ENCODE measurements around the gene GRK5.
A peak's percentile ranks its signal among the peaks of the same experiment; 100 is the strongest.

The GRK5 gene

DNA sequence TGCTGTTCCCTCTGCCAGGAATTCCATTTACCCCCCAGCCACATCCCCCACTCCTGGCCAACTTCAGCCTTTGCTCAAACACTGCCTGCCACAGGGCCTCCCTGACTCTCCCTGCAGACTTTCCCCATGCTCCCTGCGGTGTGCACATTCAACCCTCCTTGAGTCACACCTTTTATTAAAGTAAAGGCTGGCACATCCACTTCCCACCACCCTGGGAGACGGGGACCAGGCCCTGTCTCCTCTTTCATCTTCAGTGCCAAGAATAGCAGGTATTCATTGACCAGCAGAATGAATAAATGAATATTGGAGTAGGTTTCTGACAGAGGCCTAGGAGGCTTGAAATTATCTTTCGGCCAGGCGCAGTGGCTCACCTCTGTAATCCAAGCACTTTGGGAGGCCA lies 91.4 kb downstream of the GRK5 start:
- no peak overlapping the region for H2BK15ac ChIP-seq (ENCODE audit: low read depth, poor library complexity, severe bottlenecking)
- H4K91ac ChIP-seq (ENCODE audit: low read length): peak overlapping the region; percentile 56
- H3K4me1 ChIP-seq (ENCODE audit: control insufficient read depth, insufficient read depth, low read depth, low read length): peaks cover 11% of the 10 kb centered on the region
- no peak for DNase-seq
- H3K4me3 ChIP-seq (ENCODE audit: insufficient read depth in 1 of 2, low read depth in 1 of 2, low read length in 2 of 2): no peak overlapping the region
- peak overlapping the region in 1 of 2 experiments; percentile 12 for H2BK12ac ChIP-seq (ENCODE audit: low read length in 2 of 2)
- H3K27ac ChIP-seq (ENCODE audit: low read length, poor library complexity, severe bottlenecking): no peak overlapping the region
- H3K4ac ChIP-seq (ENCODE audit: low read depth in 1 of 2, low read length in 2 of 2): no peak overlapping the region
- H3K9ac ChIP-seq (ENCODE audit: low read length): no peak overlapping the region
- no peak overlapping the region for H3K18ac ChIP-seq (ENCODE audit: low read depth in 1 of 2, low read length in 2 of 2)
- no peak overlapping the region for H2AFZ ChIP-seq (ENCODE audit: low read depth, low read length)
- H2BK120ac ChIP-seq (ENCODE audit: low read depth, low read length): no peak overlapping the region
- H3K79me1 ChIP-seq (replicated peaks; ENCODE audit: low read length, poor library complexity, severe bottlenecking): peaks cover 24% of the 10 kb centered on the region
- 86% methylated on average over 3 of the region's 4 CpGs for WGBS
- no peak overlapping the region for H3K14ac ChIP-seq (ENCODE audit: low read length in 2 of 2)
- peaks cover 3% of the 10 kb centered on the region for H3K9me3 ChIP-seq (ENCODE audit: control insufficient read depth, low read length)
- H3K27me3 ChIP-seq (ENCODE audit: control insufficient read depth in 1 of 2, insufficient read depth in 1 of 2, low read length in 2 of 2): no peaks in the 10 kb centered on the region
- H4K8ac ChIP-seq (ENCODE audit: low read length): no peak overlapping the region
- no peak overlapping the region for H2AK5ac ChIP-seq (ENCODE audit: low read length, severe bottlenecking)
- H2BK5ac ChIP-seq (ENCODE audit: low read depth, low read length, poor library complexity, severe bottlenecking): no peak overlapping the region
- H3K36me3 ChIP-seq (ENCODE audit: control insufficient read depth in 1 of 2, insufficient read depth in 2 of 2, low read depth in 1 of 2, low read length in 2 of 2): peaks cover 0 to 10% of the 10 kb centered on the region in 2 experiments
- H3K23ac ChIP-seq (ENCODE audit: low read length in 2 of 2): no peak overlapping the region
- no peak overlapping the region for H3K4me2 ChIP-seq (ENCODE audit: low read length, poor library complexity, severe bottlenecking)

GRCh38 chr10:119299531-119299930 lies 92.2 kb downstream of the GRK5 start:
- WGBS: 77% methylated on average over 1 of the region's 3 CpGs
- peaks cover 3% of the 10 kb centered on the region for H3K9me3 ChIP-seq (ENCODE audit: control insufficient read depth, low read length)
- H3K4me2 ChIP-seq (ENCODE audit: low read length, poor library complexity, severe bottlenecking): no peak overlapping the region
- no peak overlapping the region for H3K4me3 ChIP-seq (ENCODE audit: insufficient read depth in 1 of 2, low read depth in 1 of 2, low read length in 2 of 2)
- H3K27ac ChIP-seq (ENCODE audit: low read length, poor library complexity, severe bottlenecking): no peak overlapping the region
- no peak overlapping the region for H4K8ac ChIP-seq (ENCODE audit: low read length)
- H2BK120ac ChIP-seq (ENCODE audit: low read depth, low read length): no peak overlapping the region
- H3K23ac ChIP-seq (ENCODE audit: low read length in 2 of 2): no peak overlapping the region
- no peak overlapping the region for H2AK5ac ChIP-seq (ENCODE audit: low read length, severe bottlenecking)
- DNase-seq: peak; percentile 59
- H4K91ac ChIP-seq (ENCODE audit: low read length): no peak overlapping the region
- no peak overlapping the region for H2BK12ac ChIP-seq (ENCODE audit: low read length in 2 of 2)
- H3K4ac ChIP-seq (ENCODE audit: low read depth in 1 of 2, low read length in 2 of 2): no peak overlapping the region
- no peaks in the 10 kb centered on the region for H3K27me3 ChIP-seq (ENCODE audit: control insufficient read depth in 1 of 2, insufficient read depth in 1 of 2, low read length in 2 of 2)
- H3K4me1 ChIP-seq (ENCODE audit: control insufficient read depth, insufficient read depth, low read depth, low read length): peaks cover 14% of the 10 kb centered on the region
- H3K36me3 ChIP-seq (ENCODE audit: control insufficient read depth in 1 of 2, insufficient read depth in 2 of 2, low read depth in 1 of 2, low read length in 2 of 2): peaks cover 0 to 7% of the 10 kb centered on the region in 2 experiments
- no peak overlapping the region for H3K9ac ChIP-seq (ENCODE audit: low read length)
- no peak overlapping the region for H3K18ac ChIP-seq (ENCODE audit: low read depth in 1 of 2, low read length in 2 of 2)
- no peak overlapping the region for H2BK5ac ChIP-seq (ENCODE audit: low read depth, low read length, poor library complexity, severe bottlenecking)
- H3K14ac ChIP-seq (ENCODE audit: low read length in 2 of 2): no peak overlapping the region
- no peak overlapping the region for H2BK15ac ChIP-seq (ENCODE audit: low read depth, poor library complexity, severe bottlenecking)
- peaks cover 20% of the 10 kb centered on the region for H3K79me1 ChIP-seq (replicated peaks; ENCODE audit: low read length, poor library complexity, severe bottlenecking)
- H2AFZ ChIP-seq (ENCODE audit: low read depth, low read length): no peak overlapping the region

DNA sequence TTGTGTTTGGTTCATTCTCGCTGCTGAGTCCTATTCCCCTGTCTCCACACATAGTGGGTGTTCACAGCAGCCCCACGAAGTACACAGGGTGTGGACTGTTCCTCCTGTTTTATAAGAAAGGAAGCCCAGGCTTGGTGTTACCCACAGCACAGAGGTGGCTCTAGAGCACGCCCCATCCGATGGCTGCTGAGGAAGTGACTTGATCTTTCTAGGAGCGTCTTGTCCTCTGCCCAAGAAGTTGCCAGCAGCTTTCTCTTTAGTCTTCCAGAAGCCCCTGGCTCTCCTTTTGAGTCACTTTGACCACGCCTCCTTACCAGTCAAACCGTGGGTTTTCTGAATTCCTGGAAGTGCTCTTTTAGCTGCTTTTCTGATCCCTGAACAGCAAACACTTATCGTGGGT lies 94.0 kb downstream of the GRK5 start:
- Histone ChIP-seq H2BK12ac (ENCODE audit: low read length in 2 of 2) (peak overlapping the region in 1 of 2 experiments; percentile 37), H4K91ac (ENCODE audit: low read length) (no peak overlapping the region), H2AFZ (ENCODE audit: low read depth, low read length) (no peak overlapping the region), H3K27ac (ENCODE audit: low read length, poor library complexity, severe bottlenecking) (no peak overlapping the region), H2BK5ac (ENCODE audit: low read depth, low read length, poor library complexity, severe bottlenecking) (no peak overlapping the region), H3K27me3 (ENCODE audit: control insufficient read depth in 1 of 2, insufficient read depth in 1 of 2, low read length in 2 of 2) (no peaks in the 10 kb centered on the region), H3K9me3 (ENCODE audit: control insufficient read depth, low read length) (peaks cover 3% of the 10 kb centered on the region), H3K4ac (ENCODE audit: low read depth in 1 of 2, low read length in 2 of 2) (no peak overlapping the region), H3K36me3 (ENCODE audit: control insufficient read depth in 1 of 2, insufficient read depth in 2 of 2, low read depth in 1 of 2, low read length in 2 of 2) (peaks cover 0 to 7% of the 10 kb centered on the region in 2 experiments), H3K23ac (ENCODE audit: low read length in 2 of 2) (peak overlapping the region in 1 of 2 experiments; percentile 54), H2BK15ac (ENCODE audit: low read depth, poor library complexity, severe bottlenecking) (no peak overlapping the region), H3K18ac (ENCODE audit: low read depth in 1 of 2, low read length in 2 of 2) (no peak overlapping the region), H4K8ac (ENCODE audit: low read length) (no peak overlapping the region), H3K4me3 (ENCODE audit: insufficient read depth in 1 of 2, low read depth in 1 of 2, low read length in 2 of 2) (no peak overlapping the region), H3K9ac (ENCODE audit: low read length) (no peak overlapping the region), H3K14ac (ENCODE audit: low read length in 2 of 2) (peak overlapping the region in 1 of 2 experiments; percentile 21), H3K4me1 (ENCODE audit: control insufficient read depth, insufficient read depth, low read depth, low read length) (peaks cover 20% of the 10 kb centered on the region), H2BK120ac (ENCODE audit: low read depth, low read length) (no peak overlapping the region), H2AK5ac (ENCODE audit: low read length, severe bottlenecking) (peak overlapping the region; percentile 76), H3K79me1 (replicated peaks; ENCODE audit: low read length, poor library complexity, severe bottlenecking) (peaks cover 21% of the 10 kb centered on the region), H3K4me2 (ENCODE audit: low read length, poor library complexity, severe bottlenecking) (no peak overlapping the region)
- DNase-seq: peak; percentile 57
- 70% methylated on average over 8 of the region's 8 CpGs for WGBS

DNA sequence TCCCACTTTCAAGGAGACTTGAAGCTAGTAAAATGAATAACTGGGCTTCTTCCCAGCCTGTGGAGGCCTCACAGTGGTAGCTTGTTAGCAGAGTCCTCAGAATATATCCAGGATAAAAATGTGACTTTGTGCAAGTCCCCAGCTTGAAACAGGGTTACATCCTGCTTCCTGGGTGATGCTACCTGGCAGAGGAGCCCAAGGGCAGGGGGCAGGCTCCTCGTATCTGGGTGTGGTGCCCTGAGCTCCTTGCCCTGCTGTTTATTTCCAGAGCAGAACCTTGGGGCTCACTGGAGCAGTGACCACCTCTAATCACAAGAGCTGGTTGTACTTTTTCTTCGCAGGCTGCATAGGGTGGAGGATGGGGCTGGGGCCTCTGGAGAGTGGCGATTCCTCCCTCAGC lies 94.8 kb downstream of the GRK5 start:
- no peak overlapping the region for H3K4ac ChIP-seq (ENCODE audit: low read depth in 1 of 2, low read length in 2 of 2)
- H3K27ac ChIP-seq (ENCODE audit: low read length, poor library complexity, severe bottlenecking): no peak overlapping the region
- H3K27me3 ChIP-seq (ENCODE audit: control insufficient read depth in 1 of 2, insufficient read depth in 1 of 2, low read length in 2 of 2): no peaks in the 10 kb centered on the region
- no peak overlapping the region for H4K91ac ChIP-seq (ENCODE audit: low read length)
- WGBS: 78% methylated on average over 3 of the region's 3 CpGs
- no peak overlapping the region for H2BK120ac ChIP-seq (ENCODE audit: low read depth, low read length)
- no peak overlapping the region for H3K18ac ChIP-seq (ENCODE audit: low read depth in 1 of 2, low read length in 2 of 2)
- peaks cover 0 to 7% of the 10 kb centered on the region in 2 experiments for H3K36me3 ChIP-seq (ENCODE audit: control insufficient read depth in 1 of 2, insufficient read depth in 2 of 2, low read depth in 1 of 2, low read length in 2 of 2)
- H2BK12ac ChIP-seq (ENCODE audit: low read length in 2 of 2): no peak overlapping the region
- H3K9me3 ChIP-seq (ENCODE audit: control insufficient read depth, low read length): peaks cover 3% of the 10 kb centered on the region
- H3K4me3 ChIP-seq (ENCODE audit: insufficient read depth in 1 of 2, low read depth in 1 of 2, low read length in 2 of 2): no peak overlapping the region
- H3K14ac ChIP-seq (ENCODE audit: low read length in 2 of 2): no peak overlapping the region
- no peak overlapping the region for H2AFZ ChIP-seq (ENCODE audit: low read depth, low read length)
- H3K23ac ChIP-seq (ENCODE audit: low read length in 2 of 2): no peak overlapping the region
- H2AK5ac ChIP-seq (ENCODE audit: low read length, severe bottlenecking): no peak overlapping the region
- DNase-seq: no peak
- no peak overlapping the region for H3K4me2 ChIP-seq (ENCODE audit: low read length, poor library complexity, severe bottlenecking)
- H2BK5ac ChIP-seq (ENCODE audit: low read depth, low read length, poor library complexity, severe bottlenecking): no peak overlapping the region
- no peak overlapping the region for H4K8ac ChIP-seq (ENCODE audit: low read length)
- no peak overlapping the region for H2BK15ac ChIP-seq (ENCODE audit: low read depth, poor library complexity, severe bottlenecking)
- H3K4me1 ChIP-seq (ENCODE audit: control insufficient read depth, insufficient read depth, low read depth, low read length): peaks cover 25% of the 10 kb centered on the region
- H3K9ac ChIP-seq (ENCODE audit: low read length): no peak overlapping the region
- peaks cover 20% of the 10 kb centered on the region for H3K79me1 ChIP-seq (replicated peaks; ENCODE audit: low read length, poor library complexity, severe bottlenecking)

All from mesenchymal stem cell (in vitro differentiated cells and primary cell).